ENCODE data around the gene STARD4.

- TF ChIP-seq POLR2A (IDR thresholded peaks at IDR 0.05): no peak
- TF ChIP-seq, protein P1, sequence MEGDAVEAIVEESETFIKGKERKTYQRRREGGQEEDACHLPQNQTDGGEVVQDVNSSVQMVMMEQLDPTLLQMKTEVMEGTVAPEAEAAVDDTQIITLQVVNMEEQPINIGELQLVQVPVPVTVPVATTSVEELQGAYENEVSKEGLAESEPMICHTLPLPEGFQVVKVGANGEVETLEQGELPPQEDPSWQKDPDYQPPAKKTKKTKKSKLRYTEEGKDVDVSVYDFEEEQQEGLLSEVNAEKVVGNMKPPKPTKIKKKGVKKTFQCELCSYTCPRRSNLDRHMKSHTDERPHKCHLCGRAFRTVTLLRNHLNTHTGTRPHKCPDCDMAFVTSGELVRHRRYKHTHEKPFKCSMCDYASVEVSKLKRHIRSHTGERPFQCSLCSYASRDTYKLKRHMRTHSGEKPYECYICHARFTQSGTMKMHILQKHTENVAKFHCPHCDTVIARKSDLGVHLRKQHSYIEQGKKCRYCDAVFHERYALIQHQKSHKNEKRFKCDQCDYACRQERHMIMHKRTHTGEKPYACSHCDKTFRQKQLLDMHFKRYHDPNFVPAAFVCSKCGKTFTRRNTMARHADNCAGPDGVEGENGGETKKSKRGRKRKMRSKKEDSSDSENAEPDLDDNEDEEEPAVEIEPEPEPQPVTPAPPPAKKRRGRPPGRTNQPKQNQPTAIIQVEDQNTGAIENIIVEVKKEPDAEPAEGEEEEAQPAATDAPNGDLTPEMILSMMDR (IDR thresholded peaks at IDR 0.05): no peak
Observed at GRCh38 chr5:111509119-111509518, 3.2 kb downstream of the STARD4 start.

Data from esophagus squamous epithelium (tissue), 4 donors.